GM08714 (cell line): ENCODE data around the gene CLCN2.
A peak's percentile ranks its signal among the peaks of the same experiment; 100 is the strongest.

Source experiments
- H3K4me3 ChIP-seq: fragments of 200-500 bp; sonication (Bioruptor generic); 2 replicates; pipeline ENCODE4 v1.5.1; 2014; ENCODE audit warnings: mild to moderate bottlenecking, low read length, inconsistent platforms
- ZNF274 ChIP-seq: IDR thresholded peaks from 2 replicates; pipeline ENCODE4 v1.6.1; 2012; ENCODE audit warnings: mild to moderate bottlenecking, low read depth, low read length

The CLCN2 gene

DNA sequence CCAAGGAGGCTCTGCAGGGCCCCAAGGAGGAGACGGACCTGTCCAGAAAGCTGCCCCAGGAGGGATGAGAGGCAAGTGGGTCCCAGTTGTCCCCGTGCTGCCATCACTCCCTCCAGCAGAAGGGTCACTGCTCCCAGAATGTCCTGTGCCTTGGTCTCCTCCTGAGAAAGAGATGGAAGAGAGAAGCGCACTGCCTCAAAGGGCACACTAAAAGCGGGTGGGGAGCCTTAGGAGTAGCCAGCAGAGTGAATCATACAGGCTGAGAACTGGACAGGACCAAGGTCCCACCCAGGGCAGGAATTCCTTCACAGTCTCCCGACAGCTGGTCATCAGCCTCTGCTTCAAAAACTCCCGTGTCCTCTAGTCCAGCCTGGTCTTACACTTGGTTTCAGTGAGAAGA is 12.0 kb upstream of the CLCN2 start:
- no peak overlapping the region for H3K4me3 ChIP-seq
- TF ChIP-seq ZNF274: no peak

- TF ChIP-seq ZNF274: no peak
- H3K4me3 ChIP-seq: no peak overlapping the region
Observed at GRCh38 chr3:184372911-184373310, 11.5 kb upstream of the CLCN2 start.

GRCh38 chr3:184372296-184372821 is 11.0 kb upstream of the CLCN2 start:
- H3K4me3 ChIP-seq: no peak overlapping the region
- no peak for TF ChIP-seq ZNF274

DNA sequence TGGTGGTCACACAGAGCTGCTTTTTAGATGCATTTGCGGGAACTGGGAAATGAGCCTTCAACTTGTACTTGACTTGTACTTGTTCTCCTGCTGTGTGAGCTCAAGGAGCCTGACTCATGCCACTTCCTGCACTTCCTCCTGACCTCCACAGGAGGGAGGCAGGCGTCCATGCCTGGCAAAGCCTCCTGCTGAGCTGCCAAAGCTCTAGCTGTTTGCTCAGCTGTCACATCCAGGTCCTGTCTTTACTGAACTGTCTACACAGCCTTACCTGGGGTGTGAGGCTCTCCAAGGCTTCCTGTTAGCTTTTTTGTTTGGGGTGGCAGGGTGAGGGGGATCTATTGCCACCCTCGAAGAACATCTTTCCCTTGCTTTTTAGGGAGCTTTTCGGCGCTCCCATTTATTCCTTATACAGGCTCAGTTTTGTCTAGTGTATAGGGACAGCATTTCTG is 10.2 kb upstream of the CLCN2 start:
- TF ChIP-seq ZNF274: no peak
- no peak overlapping the region for H3K4me3 ChIP-seq

GRCh38 chr3:184368586-184369183 is 7.3 kb upstream of the CLCN2 start:
- TF ChIP-seq ZNF274: no peak
- no peak overlapping the region for H3K4me3 ChIP-seq

DNA sequence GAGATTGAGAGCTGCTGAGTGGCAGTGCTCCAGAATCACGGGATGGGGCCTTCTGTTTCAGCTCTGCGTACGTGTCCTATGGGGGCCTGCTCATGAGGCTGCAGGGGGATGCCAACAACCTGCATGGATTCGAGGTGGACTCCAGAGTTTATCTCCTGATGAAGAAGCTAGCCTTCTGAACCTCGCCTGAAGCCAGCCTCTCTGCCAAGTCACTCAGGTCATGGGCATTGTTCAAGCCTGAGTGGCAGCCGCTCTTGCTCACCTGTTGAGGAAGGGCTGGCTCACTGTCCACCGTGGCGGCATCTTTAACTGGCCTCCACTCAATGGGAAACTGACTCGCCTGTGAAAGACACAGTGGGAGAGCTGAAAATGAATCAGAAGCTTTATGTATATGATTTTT is 6.7 kb upstream of the CLCN2 start:
- H3K4me3 ChIP-seq: no peak overlapping the region
- TF ChIP-seq ZNF274: no peak

- no peak for TF ChIP-seq ZNF274
- H3K4me3 ChIP-seq: no peak overlapping the region
Observed at GRCh38 chr3:184366619-184367289, 5.3 kb upstream of the CLCN2 start.

GRCh38 chr3:184362668-184363546 is 1.5 kb upstream of the CLCN2 start:
- TF ChIP-seq ZNF274: no peak

DNA sequence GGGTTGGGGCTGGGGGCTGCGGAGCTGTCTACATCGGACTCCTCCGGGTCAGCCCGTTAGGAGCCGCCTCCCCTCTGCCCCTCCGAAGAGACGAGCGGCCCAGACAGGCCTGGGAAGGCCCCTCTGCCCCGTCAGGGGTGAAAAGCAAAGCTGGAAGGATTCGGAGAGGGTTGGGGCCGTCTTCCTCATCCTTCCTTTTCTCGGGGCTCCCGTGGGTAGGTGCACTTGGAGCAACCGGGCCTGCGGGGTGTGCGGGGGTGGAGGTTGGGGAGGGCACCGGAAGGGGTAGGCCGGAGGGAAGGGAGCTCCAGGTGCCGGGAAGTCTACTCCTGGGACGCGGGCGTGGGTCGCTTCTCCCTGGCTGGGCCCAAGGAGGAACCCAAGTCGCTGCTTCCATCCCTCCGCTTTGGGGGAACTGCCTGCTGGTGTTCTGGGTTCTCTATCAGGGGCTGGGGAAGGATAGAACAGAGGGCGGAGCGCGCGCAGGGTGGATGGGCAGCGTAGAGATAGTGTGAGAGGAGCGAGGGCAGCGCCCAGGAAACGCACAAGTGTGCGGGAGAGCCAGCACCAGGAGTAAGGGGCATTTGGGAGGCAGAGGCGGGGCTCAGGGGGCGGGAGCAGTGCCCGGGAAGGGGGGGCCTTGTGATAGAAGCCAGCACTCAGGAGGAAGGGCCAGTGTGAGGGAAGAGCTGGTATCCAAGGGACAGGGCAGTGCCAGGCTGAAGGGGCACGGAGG is 695 bp upstream of the CLCN2 start:
- TF ChIP-seq ZNF274: no peak
- H3K4me3 ChIP-seq: peak overlapping the region; percentile 86

More at GRCh38 chr3:184362668-184363546, 1.5 kb upstream of the CLCN2 start:
- peak overlapping the region; percentile 86 for H3K4me3 ChIP-seq

DNA sequence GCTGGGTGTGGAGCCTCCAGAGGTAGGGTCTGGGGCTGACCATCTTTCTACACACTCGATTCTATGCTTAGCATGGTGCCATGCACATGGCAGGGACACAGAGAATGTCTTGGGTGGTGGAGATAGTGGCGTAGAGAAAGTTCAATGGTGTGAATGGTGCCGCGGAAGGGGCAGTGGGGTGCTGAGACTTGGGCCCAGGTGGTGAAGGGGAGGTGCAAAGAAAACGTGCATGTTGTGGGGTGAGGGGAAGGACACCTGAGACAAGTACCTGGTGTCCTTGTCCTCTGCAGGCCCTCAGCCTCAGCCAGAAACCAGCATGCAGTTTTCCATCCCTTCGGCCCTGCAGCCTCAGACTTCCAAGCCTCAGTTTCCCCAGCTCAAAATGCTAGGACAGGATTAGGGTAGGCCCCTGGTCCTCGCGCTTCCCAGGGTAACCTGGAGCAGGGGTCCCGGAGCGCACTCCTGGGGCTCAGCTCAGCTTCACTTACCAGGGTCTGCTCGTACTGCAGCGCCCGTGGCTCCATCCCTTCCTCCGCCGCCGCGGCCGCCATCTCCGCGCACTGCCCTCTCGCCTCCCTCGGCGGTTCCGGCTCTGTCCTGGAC is 375 bp downstream of the CLCN2 start:
- H3K4me3 ChIP-seq: peak overlapping the region; percentile 86; the same call in 1 of the 2 replicates
- TF ChIP-seq ZNF274: no peak

- TF ChIP-seq ZNF274: no peak
- H3K4me3 ChIP-seq: no peak overlapping the region; the same call in 1 of the 2 replicates
Observed at GRCh38 chr3:184360070-184360928, 1.1 kb downstream of the CLCN2 start.

GRCh38 chr3:184359610-184360009 is 1.8 kb downstream of the CLCN2 start:
- no peak overlapping the region for H3K4me3 ChIP-seq

More at GRCh38 chr3:184359610-184360009, 1.8 kb downstream of the CLCN2 start:
- no peak for TF ChIP-seq ZNF274
